ENCODE data around the gene GEMIN2. TPM values are rescaled to one million over a fixed set of nuclear protein-coding genes. Genes with fewer than 3 reads are reported as not detected.
"Not testable (repeated sequence)": the region's sequence is repeated elsewhere in the genome, so short reads cannot be mapped to it uniquely, and the experiment has no call there.

GEMIN2 gene
- total RNA-seq, 1 donor from 2014 or later = 16.1 TPM

- H3K27me3 Mint-ChIP-seq (ENCODE audit: unreplicated experiment) = peaks cover 2% of the 10 kb centered on the region
- peaks cover 4% of the 10 kb centered on the region for H3K9me3 Mint-ChIP-seq (ENCODE audit: unreplicated experiment)
- H3K27ac Mint-ChIP-seq (ENCODE audit: unreplicated experiment) = no peak overlapping the region
- DNase-seq = no peak
- no peak overlapping the region for H3K4me3 Mint-ChIP-seq (ENCODE audit: unreplicated experiment)
- no peak for TF ChIP-seq CTCF (IDR thresholded peaks at IDR 0.05; ENCODE audit: partially characterized antibody, unreplicated experiment)
- H3K4me1 Mint-ChIP-seq (ENCODE audit: low read depth, unreplicated experiment) = no peaks in the 10 kb centered on the region
- peaks cover 8% of the 10 kb centered on the region for H3K36me3 Mint-ChIP-seq (ENCODE audit: unreplicated experiment)
Measured at GRCh38 chr14:39145266-39145966, 31.3 kb downstream of the GEMIN2 start.

DNA sequence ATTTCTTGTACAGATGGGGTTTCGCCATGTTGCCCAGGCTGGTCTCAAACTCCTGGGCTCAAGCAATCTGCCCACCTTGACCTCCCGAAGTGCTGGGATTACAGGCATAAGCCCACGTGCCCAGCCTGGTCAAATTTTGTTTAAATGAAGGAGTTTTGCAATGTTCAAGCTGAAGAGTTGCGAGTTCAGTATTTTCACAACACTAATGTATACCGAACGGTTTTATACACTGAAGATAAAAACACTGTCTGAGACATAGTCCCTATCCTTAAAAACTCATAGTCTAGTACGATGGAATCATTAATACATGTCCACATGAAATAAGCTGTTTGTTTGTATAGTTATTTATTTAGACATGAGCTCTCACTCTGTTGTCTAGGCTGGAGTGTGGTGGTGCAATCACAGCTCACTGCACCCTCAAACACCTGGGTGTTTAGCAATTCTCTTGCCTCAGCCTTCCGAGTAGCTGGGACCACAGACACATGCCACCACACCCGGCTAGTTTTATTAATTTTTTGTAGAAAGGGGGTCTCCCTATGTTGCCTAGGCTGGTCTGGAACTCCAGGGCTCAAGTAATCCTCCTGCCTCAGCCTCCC, 40.6 kb downstream of the GEMIN2 start:
- no peak overlapping the region for H3K4me3 Mint-ChIP-seq (ENCODE audit: unreplicated experiment)
- peaks cover 2% of the 10 kb centered on the region for H3K27me3 Mint-ChIP-seq (ENCODE audit: unreplicated experiment)
- no peak overlapping the region for H3K27ac Mint-ChIP-seq (ENCODE audit: unreplicated experiment)
- TF ChIP-seq CTCF (IDR thresholded peaks at IDR 0.05; ENCODE audit: partially characterized antibody, unreplicated experiment) = no peak
- H3K4me1 Mint-ChIP-seq (ENCODE audit: low read depth, unreplicated experiment) = no peaks in the 10 kb centered on the region
- H3K9me3 Mint-ChIP-seq (ENCODE audit: unreplicated experiment) = no peaks in the 10 kb centered on the region
- no peak for DNase-seq
- no peaks in the 10 kb centered on the region for H3K36me3 Mint-ChIP-seq (ENCODE audit: unreplicated experiment)

GRCh38 chr14:39157491-39157890, 43.4 kb downstream of the GEMIN2 start:
- no peak for DNase-seq
- Mint-ChIP-seq H3K9me3 (ENCODE audit: unreplicated experiment) (no peaks in the 10 kb centered on the region), H3K27ac (ENCODE audit: unreplicated experiment) (no peak overlapping the region), H3K4me3 (ENCODE audit: unreplicated experiment) (no peak overlapping the region), H3K36me3 (ENCODE audit: unreplicated experiment) (no peaks in the 10 kb centered on the region), H3K27me3 (ENCODE audit: unreplicated experiment) (no peaks in the 10 kb centered on the region), H3K4me1 (ENCODE audit: low read depth, unreplicated experiment) (peaks cover 2% of the 10 kb centered on the region)
- no peak for TF ChIP-seq CTCF (IDR thresholded peaks at IDR 0.05; ENCODE audit: partially characterized antibody, unreplicated experiment)

- no peak for DNase-seq
- H3K4me3 Mint-ChIP-seq (ENCODE audit: unreplicated experiment) = no peak overlapping the region
- no peaks in the 10 kb centered on the region for H3K36me3 Mint-ChIP-seq (ENCODE audit: unreplicated experiment)
- no peaks in the 10 kb centered on the region for H3K9me3 Mint-ChIP-seq (ENCODE audit: unreplicated experiment)
- no peaks in the 10 kb centered on the region for H3K27me3 Mint-ChIP-seq (ENCODE audit: unreplicated experiment)
- no peak for TF ChIP-seq CTCF (IDR thresholded peaks at IDR 0.05; ENCODE audit: partially characterized antibody, unreplicated experiment)
- H3K4me1 Mint-ChIP-seq (ENCODE audit: low read depth, unreplicated experiment) = peaks cover 5% of the 10 kb centered on the region
- H3K27ac Mint-ChIP-seq (ENCODE audit: unreplicated experiment) = no peak overlapping the region
Measured at GRCh38 chr14:39158222-39158858, 44.2 kb downstream of the GEMIN2 start.

DNA sequence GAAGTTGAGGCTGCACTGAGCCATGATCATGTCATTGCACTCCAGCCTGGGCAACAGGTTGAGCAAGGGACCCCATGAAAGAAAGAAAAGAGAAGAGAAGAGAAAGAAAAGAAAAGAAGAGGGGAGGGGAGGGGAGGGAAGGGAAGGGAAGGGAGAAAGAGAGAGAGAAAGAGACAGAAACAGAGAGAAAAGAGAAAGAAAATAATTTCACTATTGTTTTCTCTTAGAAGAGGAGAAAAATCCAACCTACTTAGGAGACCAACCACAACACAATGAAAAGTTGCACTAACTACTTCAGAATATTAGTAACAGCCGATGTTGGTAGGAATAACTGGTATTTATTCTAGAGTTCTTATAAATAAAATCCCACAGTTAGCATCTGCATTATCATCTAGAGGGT, 46.4 kb downstream of the GEMIN2 start:
- no peak for TF ChIP-seq CTCF (IDR thresholded peaks at IDR 0.05; ENCODE audit: partially characterized antibody, unreplicated experiment)
- Mint-ChIP-seq H3K27me3 (ENCODE audit: unreplicated experiment) (no peaks in the 10 kb centered on the region), H3K9me3 (ENCODE audit: unreplicated experiment) (peaks cover 2% of the 10 kb centered on the region), H3K27ac (ENCODE audit: unreplicated experiment) (no peak overlapping the region), H3K4me3 (ENCODE audit: unreplicated experiment) (no peak overlapping the region), H3K4me1 (ENCODE audit: low read depth, unreplicated experiment) (peaks cover 5% of the 10 kb centered on the region), H3K36me3 (ENCODE audit: unreplicated experiment) (no peaks in the 10 kb centered on the region)
- DNase-seq = no peak

GRCh38 chr14:39167797-39168320, 53.7 kb downstream of the GEMIN2 start:
- H3K36me3 Mint-ChIP-seq (ENCODE audit: unreplicated experiment); DNase-seq; H3K9me3 Mint-ChIP-seq (ENCODE audit: unreplicated experiment); H3K27ac Mint-ChIP-seq (ENCODE audit: unreplicated experiment); H3K27me3 Mint-ChIP-seq (ENCODE audit: unreplicated experiment): not testable (repeated sequence)
- peaks cover 14% of the 10 kb centered on the region for H3K4me1 Mint-ChIP-seq (ENCODE audit: low read depth, unreplicated experiment)
- peak overlapping the region; percentile 63 for H3K4me3 Mint-ChIP-seq (ENCODE audit: unreplicated experiment)

All from glutamatergic neuron (in vitro differentiated cells).